ENCODE results near the gene DCXR. TPM values are rescaled to one million over a fixed set of nuclear protein-coding genes. Genes with fewer than 3 reads are reported as not detected.

Gene DCXR
- total and polyA plus RNA-seq, 9 donors: 16.7 to 217 (median 131) TPM

- TF ChIP-seq POLR2A (IDR thresholded peaks at IDR 0.05): no peak
- TF ChIP-seq CTCF (IDR thresholded peaks at IDR 0.05): no peak
- no peak for TF ChIP-seq EP300 (IDR thresholded peaks at IDR 0.05)
- no peaks in the 10 kb centered on the region for H3K27me3 ChIP-seq
- no peak overlapping the region for H3K4me3 ChIP-seq
- DNase-seq: no peak
- H3K27ac ChIP-seq: no peak overlapping the region
- H3K36me3 ChIP-seq: no peaks in the 10 kb centered on the region
- peaks cover 6% of the 10 kb centered on the region for H3K4me1 ChIP-seq (ENCODE audit: insufficient read depth)
- 72 to 78% (median 74%) methylated on average over 21 to 24 of the region's 24 CpGs for WGBS, 3 donors
- intact Hi-C loops (cut with DNase I): no loop called here
- no peaks in the 10 kb centered on the region for H3K9me3 ChIP-seq
These were observed 24.8 kb upstream of the DCXR start for GRCh38 chr17:82062076-82062983.

DNA sequence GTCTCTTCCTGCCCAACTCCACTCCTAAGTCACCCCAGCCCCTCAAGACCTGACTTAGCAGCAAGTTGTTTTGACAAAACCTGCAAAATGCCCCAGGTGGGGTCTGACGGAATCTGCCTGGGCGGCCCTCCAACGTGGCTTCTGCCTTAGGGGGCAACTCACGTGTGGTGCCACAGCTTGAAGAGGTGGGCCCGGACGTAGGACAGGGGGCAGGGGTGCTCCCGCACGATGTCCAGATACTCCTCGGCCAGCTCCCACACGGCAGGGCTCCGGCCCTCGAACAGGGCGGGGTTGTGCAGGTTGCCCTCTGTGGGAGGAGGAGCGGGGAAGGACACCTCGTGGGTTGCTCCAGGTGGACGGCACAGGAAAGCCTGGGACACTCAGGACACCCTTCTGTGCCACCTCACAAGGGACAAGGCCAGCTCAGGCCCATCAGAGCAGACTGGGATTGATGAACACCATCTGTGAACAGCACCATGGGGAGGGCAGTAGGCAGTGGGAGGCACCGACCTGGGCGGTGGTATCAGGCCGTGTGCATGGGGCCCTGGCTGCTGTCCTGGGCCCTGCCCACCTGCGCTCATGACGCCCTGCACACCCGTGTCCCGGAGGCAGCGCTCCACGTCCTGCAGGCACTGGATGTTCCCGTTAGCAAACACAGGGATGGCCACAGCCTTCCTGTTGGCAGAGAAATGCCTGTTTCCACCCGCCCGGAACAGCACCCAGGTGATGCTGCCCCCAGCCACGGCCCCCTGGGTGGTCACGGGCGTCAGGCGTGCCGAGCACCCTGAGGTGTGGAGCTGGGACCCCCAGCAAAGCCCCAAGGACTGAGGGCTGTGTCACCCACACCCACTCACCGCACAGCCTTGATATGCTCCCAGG, 23.8 kb upstream of the DCXR start:
- TF ChIP-seq EP300 (IDR thresholded peaks at IDR 0.05): no peak
- no peak for TF ChIP-seq POLR2A (IDR thresholded peaks at IDR 0.05)
- TF ChIP-seq CTCF (IDR thresholded peaks at IDR 0.05): no peak
- no peaks in the 10 kb centered on the region for H3K27me3 ChIP-seq
- intact Hi-C loops (cut with DNase I): no loop called here
- no peak overlapping the region for H3K27ac ChIP-seq
- H3K4me3 ChIP-seq: no peak overlapping the region
- H3K9me3 ChIP-seq: no peaks in the 10 kb centered on the region
- no peaks in the 10 kb centered on the region for H3K36me3 ChIP-seq
- no peak for DNase-seq
- H3K4me1 ChIP-seq (ENCODE audit: insufficient read depth): peaks cover 6% of the 10 kb centered on the region
- 76 to 83% (median 82%) methylated on average over 27 to 34 of the region's 34 CpGs for WGBS, 3 donors

DNA sequence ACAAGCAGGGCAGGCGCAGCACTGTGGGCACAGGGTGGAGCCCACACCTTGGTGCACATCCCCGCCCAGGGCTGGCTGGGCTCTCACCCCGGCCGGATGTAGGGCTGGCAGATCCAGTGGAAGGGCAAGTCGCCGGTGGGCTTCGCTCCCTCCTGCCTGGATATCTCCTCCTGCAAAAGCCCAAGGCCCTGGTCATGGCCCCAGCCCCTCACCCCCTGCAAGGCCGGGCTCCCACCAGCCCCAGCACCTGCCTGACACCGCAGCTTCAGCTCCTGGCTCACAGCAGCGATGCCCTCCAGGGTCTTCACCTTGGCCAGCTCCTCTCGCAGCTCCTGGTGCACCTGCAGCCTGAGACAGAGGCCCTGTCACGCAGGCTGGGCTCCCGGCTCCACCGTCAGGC, 23.1 kb upstream of the DCXR start:
- no peak for DNase-seq
- H3K27me3 ChIP-seq: no peaks in the 10 kb centered on the region
- intact Hi-C loops (cut with DNase I): no loop called here
- peaks cover 3% of the 10 kb centered on the region for H3K4me1 ChIP-seq (ENCODE audit: insufficient read depth)
- no peak for TF ChIP-seq CTCF (IDR thresholded peaks at IDR 0.05)
- no peak for TF ChIP-seq EP300 (IDR thresholded peaks at IDR 0.05)
- no peak for TF ChIP-seq POLR2A (IDR thresholded peaks at IDR 0.05)
- no peaks in the 10 kb centered on the region for H3K36me3 ChIP-seq
- WGBS, 3 donors: 82 to 93% (median 85%) methylated on average over 10 to 14 of the region's 14 CpGs
- no peak overlapping the region for H3K4me3 ChIP-seq
- H3K9me3 ChIP-seq: no peaks in the 10 kb centered on the region
- no peak overlapping the region for H3K27ac ChIP-seq

GRCh38 chr17:82060001-82060380, 22.5 kb upstream of the DCXR start:
- intact Hi-C loops (cut with DNase I): no loop called here
- Histone ChIP-seq H3K36me3 (no peaks in the 10 kb centered on the region), H3K9me3 (no peaks in the 10 kb centered on the region), H3K4me3 (no peak overlapping the region), H3K4me1 (ENCODE audit: insufficient read depth) (peaks cover 3% of the 10 kb centered on the region), H3K27ac (no peak overlapping the region), H3K27me3 (no peaks in the 10 kb centered on the region)
- no peak for DNase-seq
- 73 to 80% (median 75%) methylated on average over 15 to 16 of the region's 16 CpGs for WGBS, 3 donors
- TF ChIP-seq POLR2A (IDR thresholded peaks at IDR 0.05) (no peak), CTCF (IDR thresholded peaks at IDR 0.05) (no peak), EP300 (IDR thresholded peaks at IDR 0.05) (no peak)
